Esophagus mucosa (tissue), 1 donor: ENCODE results near the gene CTSG. TPM values are rescaled to one million over a fixed set of nuclear protein-coding genes. Genes with fewer than 3 reads are reported as not detected.
"Not testable (repeated sequence)": the region's sequence is repeated elsewhere in the genome, so short reads cannot be mapped to it uniquely, and the experiment has no call there.

Experiments used
- ATAC-seq: fragments of 200-7000 bp; cut with Tn5 transposase; one replicate; pipeline ENCODE4 v1.9.1; 2020
- total RNA-seq: library from RNA; stranded (reverse); gene quantifications from one replicate; pipeline ENCODE4 v1.2.4, GENCODE V29; 2023
- donor health status: DM: yes; HTN: yes; CAD: no.

Gene CTSG
- total RNA-seq, 1 donor from 2014 or later, result not detected

GRCh38 chr14:24542346-24542936 lies 33.6 kb downstream of the CTSG start:
- peak; percentile 37 for ATAC-seq

GRCh38 chr14:24535737-24536136 lies 40.3 kb downstream of the CTSG start:
- no peak for ATAC-seq

GRCh38 chr14:24534286-24534685 lies 41.8 kb downstream of the CTSG start:
- no peak for ATAC-seq

DNA sequence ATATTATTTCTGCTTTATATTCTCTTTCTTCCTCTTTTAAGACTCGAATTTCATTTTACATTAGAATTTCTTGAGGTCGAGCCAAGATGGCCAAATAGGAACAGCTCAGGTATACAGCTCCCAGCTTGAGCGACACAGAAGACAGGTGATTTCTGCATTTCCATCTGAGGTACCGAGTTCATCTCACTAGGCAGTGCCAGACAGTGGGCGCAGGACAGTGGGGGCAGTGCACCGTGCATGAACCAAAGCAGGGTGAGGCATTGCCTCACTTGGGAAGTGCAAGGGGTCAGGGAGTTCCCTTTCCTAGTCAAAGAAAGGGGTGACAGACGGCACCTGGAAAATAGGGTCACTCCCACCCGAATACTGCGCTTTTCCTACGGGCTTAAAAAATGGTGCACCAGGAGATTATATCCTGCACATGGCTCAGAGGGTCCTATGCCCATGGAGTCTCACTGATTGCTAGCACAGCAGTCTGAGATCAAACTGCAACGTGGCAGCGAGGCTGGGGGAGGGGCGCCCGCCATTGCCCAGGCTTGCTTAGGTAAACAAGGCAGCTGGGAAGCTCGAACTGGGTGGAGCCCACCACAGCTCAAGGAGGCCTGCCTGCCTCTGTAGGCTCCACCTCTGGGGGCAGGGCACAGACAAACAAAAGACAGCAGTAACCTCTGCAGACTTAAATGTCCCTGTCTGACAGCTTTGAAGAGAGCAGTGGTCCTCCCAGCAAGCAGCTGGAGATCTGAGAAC lies 50.0 kb downstream of the CTSG start:
- ATAC-seq, result not testable (repeated sequence)

Other genes starting within 250 kb of the CTSG start
- 4.5 TPM for gene ADCY4, start 241.2 kb downstream of the CTSG start, total RNA-seq
- gene RIPK3, start 236.3 kb downstream of the CTSG start, total RNA-seq, result 10.5 TPM
- 3.4 TPM for gene NFATC4, start 208.1 kb downstream of the CTSG start, total RNA-seq
- 6.1 TPM for gene NYNRIN, start 177.2 kb downstream of the CTSG start, total RNA-seq
- gene CBLN3, start 146.6 kb downstream of the CTSG start, total RNA-seq, result 0.44 TPM
- gene KHNYN, start 146.3 kb downstream of the CTSG start, total RNA-seq, result 32.0 TPM
- 23.8 TPM for gene SDR39U1, start 133.5 kb downstream of the CTSG start, total RNA-seq
- 0.64 TPM for gene CMA1, start 68.0 kb downstream of the CTSG start, total RNA-seq
- not detected for gene GZMH, start 33.4 kb upstream of the CTSG start, total RNA-seq
- gene GZMB, start 57.9 kb upstream of the CTSG start, total RNA-seq, result 1.2 TPM